H1 (cell line): ENCODE measurements around the gene CS. TPM values are rescaled to one million over a fixed set of nuclear protein-coding genes. Genes with fewer than 3 reads are reported as not detected.
A peak's percentile ranks its signal among the peaks of the same experiment; 100 is the strongest.

ENCODE experiments used
- CTCF ChIA-PET: fragments of 300-600 bp; sonication (Branson Sonifier 250); formaldehyde crosslinking; loops from one replicate; lab custom pipeline; 2021; ENCODE audit not compliant: partially characterized antibody; lab: Charles Lee
- POLR2A ChIA-PET: fragments of 300-600 bp; sonication (Branson Sonifier 250); formaldehyde crosslinking; loops from one replicate; lab custom pipeline; 2021; ENCODE audit warnings: inconsistent platforms; ENCODE audit not compliant: partially characterized antibody; lab: Charles Lee
- DNase-seq, 2 experiments: peaks; one replicate each; pipeline versions ENCODE4 v3.0.0 to v3.0.0-alpha.2; 2010 to 2022; ENCODE audit warnings: low spot score in 2 of 2, low read depth in 1 of 2, mixed read lengths in 1 of 2
- FAIRE-seq: peaks from 2 replicates; lab custom pipeline; 2011; peaks lifted over from hg19 to GRCh38; lab: Jason Lieb, UNC
- H2AFZ ChIP-seq: 2 replicates; pipeline ENCODE4 v1.8.1; 2012; ENCODE audit warnings: low read length, inconsistent platforms
- H2AK5ac ChIP-seq: 2 replicates; pipeline ENCODE4 v1.6.1; 2013; ENCODE audit warnings: low read depth, low read length
- H2BK120ac ChIP-seq: replicated peaks from 2 replicates; pipeline ENCODE3; 2013; ENCODE audit warnings: low read depth, low read length, inconsistent platforms
- H2BK12ac ChIP-seq: 2 replicates; pipeline ENCODE4 v1.6.1; 2013; ENCODE audit warnings: low read depth, low read length
- H2BK15ac ChIP-seq: 2 replicates; pipeline ENCODE4 v1.6.1; 2013; ENCODE audit warnings: low read length
- H2BK20ac ChIP-seq: 2 replicates; pipeline ENCODE4 v1.6.1; 2013; ENCODE audit warnings: low read length
- H2BK5ac ChIP-seq: 2 replicates; pipeline ENCODE4 v1.6.1; 2013; ENCODE audit warnings: low read depth, low read length
- H3K14ac ChIP-seq: 2 replicates; pipeline ENCODE4 v1.6.1; 2013; ENCODE audit warnings: inconsistent platforms; ENCODE audit not compliant: insufficient read length
- H3K18ac ChIP-seq: 2 replicates; pipeline ENCODE4 v1.6.1; 2013; ENCODE audit warnings: low read length; ENCODE audit errors: extremely low read depth
- H3K23ac ChIP-seq: 2 replicates; pipeline ENCODE4 v1.6.1; 2013; ENCODE audit warnings: inconsistent platforms; ENCODE audit not compliant: insufficient read length
- H3K23me2 ChIP-seq: 2 replicates; pipeline ENCODE4 v1.6.1; 2013; ENCODE audit warnings: low read depth, low read length
- H3K27ac ChIP-seq: 2 replicates; pipeline ENCODE4 v1.6.1; 2011; ENCODE audit warnings: low read depth, low read length, inconsistent platforms
- H3K27me3 ChIP-seq, 4 experiments: replicated peaks in 1 of 4; 1 replicate in 1 of 4; 2 replicates in 3 of 4; pipeline versions ENCODE4 v1.6.1 to v1.8.1; 2011 to 2013; ENCODE audit warnings: low read length in 3 of 4, mild to moderate bottlenecking in 3 of 4, inconsistent platforms in 2 of 4, mixed read lengths in 2 of 4, moderate library complexity in 1 of 4; ENCODE audit not compliant: control insufficient read depth in 3 of 4, insufficient read depth in 3 of 4; ENCODE audit errors: extremely low read depth in 1 of 4
- H3K36me3 ChIP-seq, 4 experiments: 2 replicates each; pipeline versions ENCODE4 v1.6.1 to v1.8.1; 2011 to 2013; ENCODE audit warnings: mild to moderate bottlenecking in 4 of 4, low read length in 3 of 4, moderate library complexity in 2 of 4, control low read depth in 1 of 4, inconsistent platforms in 1 of 4; ENCODE audit not compliant: insufficient read depth in 4 of 4, control insufficient read depth in 2 of 4
- H3K4ac ChIP-seq: replicated peaks from 2 replicates; pipeline ENCODE3; 2013; ENCODE audit warnings: low read length, low read depth, mixed read lengths, inconsistent platforms; ENCODE audit not compliant: insufficient read length
- H3K4me1 ChIP-seq, 4 experiments: replicated peaks in 1 of 4; 1 replicate in 1 of 4; 2 replicates in 3 of 4; pipeline versions ENCODE4 v1.6.1 to v1.8.1; 2011 to 2013; ENCODE audit warnings: low read length in 3 of 4, inconsistent platforms in 2 of 4, mixed read lengths in 1 of 4; ENCODE audit not compliant: insufficient read depth in 4 of 4, control insufficient read depth in 3 of 4
- H3K4me2 ChIP-seq, 2 experiments: 2 replicates each; pipeline versions ENCODE4 v1.6.1 to v1.8.1; 2011 to 2013; ENCODE audit warnings: low read depth in 2 of 2, low read length in 2 of 2, control low read depth in 1 of 2, inconsistent platforms in 1 of 2, mild to moderate bottlenecking in 1 of 2; ENCODE audit not compliant: insufficient read depth in 1 of 2
- H3K4me3 ChIP-seq, 4 experiments: fragments of 200-600, 300-600 bp in 1 of 4; sonication (generic), shearing (Covaris generic), sonication (Bioruptor Twin) in 1 of 4; 2 replicates each; pipeline versions ENCODE4 v1.5.1 to v1.8.1; 2011 to 2016; ENCODE audit warnings: low read length in 4 of 4, low read depth in 3 of 4, control low read depth in 2 of 4, inconsistent platforms in 2 of 4, mild to moderate bottlenecking in 2 of 4, mixed read lengths in 1 of 4, moderate library complexity in 1 of 4; ENCODE audit not compliant: insufficient read depth in 2 of 4; ENCODE audit errors: extremely low read depth in 1 of 4
- H3K56ac ChIP-seq: replicated peaks from 2 replicates; pipeline ENCODE3; 2013; ENCODE audit warnings: low read depth, mild to moderate bottlenecking, mixed read lengths, low read length, inconsistent platforms; ENCODE audit not compliant: insufficient read length
- H3K79me1 ChIP-seq: 2 replicates; pipeline ENCODE4 v1.6.1; 2013; ENCODE audit warnings: low read depth, low read length, control low read depth
- H3K79me2 ChIP-seq, 2 experiments: 2 replicates each; pipeline versions ENCODE4 v1.6.1 to v1.8.1; 2012 to 2013; ENCODE audit warnings: low read length in 2 of 2, mild to moderate bottlenecking in 2 of 2, inconsistent platforms in 1 of 2; ENCODE audit not compliant: insufficient read depth in 2 of 2, control insufficient read depth in 1 of 2
- H3K9ac ChIP-seq, 4 experiments: replicated peaks in 1 of 4; 1 replicate in 1 of 4; 2 replicates in 3 of 4; pipeline versions ENCODE4 v1.6.1 to v1.8.1; 2011 to 2013; ENCODE audit warnings: low read depth in 3 of 4, low read length in 3 of 4, control low read depth in 2 of 4, mild to moderate bottlenecking in 2 of 4, moderate library complexity in 2 of 4, inconsistent platforms in 1 of 4; ENCODE audit errors: extremely low read depth in 1 of 4
- H3K9me3 ChIP-seq, 2 experiments: 2 replicates each; pipeline versions ENCODE4 v1.6.1 to v1.8.1; 2012 to 2013; ENCODE audit warnings: mild to moderate bottlenecking in 2 of 2, moderate library complexity in 2 of 2, control low read depth in 1 of 2, inconsistent platforms in 1 of 2, low read depth in 1 of 2, low read length in 1 of 2, mixed read lengths in 1 of 2; ENCODE audit not compliant: insufficient read depth in 2 of 2
- H4K20me1 ChIP-seq, 2 experiments: replicated peaks in 1 of 2; 2 replicates each; pipeline versions ENCODE3 to v1.8.1; 2011 to 2013; ENCODE audit warnings: inconsistent platforms in 2 of 2, low read length in 2 of 2, mild to moderate bottlenecking in 1 of 2; ENCODE audit not compliant: insufficient read depth in 2 of 2, control insufficient read depth in 1 of 2
- H4K5ac ChIP-seq: 2 replicates; pipeline ENCODE4 v1.6.1; 2013; ENCODE audit warnings: low read length, low read depth, mixed read lengths, inconsistent platforms; ENCODE audit not compliant: insufficient read length
- H4K8ac ChIP-seq: 2 replicates; pipeline ENCODE4 v1.8.0; 2013; ENCODE audit warnings: mild to moderate bottlenecking, moderate library complexity, low read length, inconsistent platforms; ENCODE audit not compliant: insufficient read depth; ENCODE audit errors: extremely low read depth
- H4K91ac ChIP-seq: replicated peaks from 2 replicates; pipeline ENCODE3; 2013; ENCODE audit warnings: low read length, mixed read lengths, inconsistent platforms; ENCODE audit not compliant: insufficient read length
- BACH1 ChIP-seq: IDR thresholded peaks from 2 replicates; pipeline ENCODE4 v1.6.1; 2012; ENCODE audit warnings: low read length, improper control_type of control experiment
- BRCA1 ChIP-seq: IDR thresholded peaks from 2 replicates; pipeline ENCODE4 v1.6.1; 2012; ENCODE audit warnings: low read depth, low read length, improper control_type of control experiment
- CBX8 ChIP-seq: fragments of 300-800, 300-1000 bp; sonication (generic); IDR thresholded peaks from 2 replicates; pipeline ENCODE4 v1.7.1; 2016; ENCODE audit warnings: low read depth, low read length, borderline replicate concordance
- E2F6 ChIP-seq: IDR thresholded peaks from 2 replicates; pipeline ENCODE4 v1.6.1; 2012; ENCODE audit warnings: inconsistent platforms
- EZH2 ChIP-seq: fragments of 200-600 bp; sonication (generic); IDR thresholded peaks from 2 replicates; pipeline ENCODE4 v1.7.1; 2012; ENCODE audit warnings: low read depth, mild to moderate bottlenecking, moderate library complexity, low read length, inconsistent platforms; ENCODE audit not compliant: severe bottlenecking
- FOSL1 ChIP-seq: IDR thresholded peaks from 2 replicates; pipeline ENCODE4 v1.6.1; 2011; ENCODE audit warnings: mild to moderate bottlenecking, low read depth, low read length, moderate library complexity; ENCODE audit not compliant: insufficient read depth
- HDAC2 ChIP-seq, 2 experiments: fragments of 300-600 bp in 1 of 2; sonication (generic) in 1 of 2; IDR thresholded peaks; 2 replicates each; pipeline ENCODE4 v1.6.1; 2011 to 2012; ENCODE audit warnings: low read depth in 2 of 2, low read length in 2 of 2, mild to moderate bottlenecking in 2 of 2, moderate library complexity in 2 of 2, borderline replicate concordance in 1 of 2, inconsistent platforms in 1 of 2
- PHF8 ChIP-seq: fragments of 200-600 bp; sonication (generic); conservative IDR thresholded peaks from 2 replicates; pipeline ENCODE4 v1.7.1; 2012; ENCODE audit warnings: low read depth, mild to moderate bottlenecking, inconsistent platforms, low read length, moderate library complexity
- POU5F1 ChIP-seq: IDR thresholded peaks from 2 replicates; pipeline ENCODE4 v1.6.1; 2011; ENCODE audit warnings: low read depth, mild to moderate bottlenecking, low read length, moderate library complexity
- SP4 ChIP-seq: IDR thresholded peaks from 2 replicates; pipeline ENCODE4 v1.6.1; 2012; ENCODE audit warnings: low read length, inconsistent platforms
- TAF1 ChIP-seq: IDR thresholded peaks from 2 replicates; pipeline ENCODE4 v1.6.1; 2011; ENCODE audit warnings: mild to moderate bottlenecking, low read depth, low read length
- TBP ChIP-seq: IDR thresholded peaks from 2 replicates; pipeline ENCODE4 v1.6.1; 2011; ENCODE audit warnings: low read depth, low read length, improper control_type of control experiment
- YY1 ChIP-seq: IDR thresholded peaks from 2 replicates; pipeline ENCODE4 v1.6.1; 2011; ENCODE audit warnings: low read depth, mild to moderate bottlenecking, low read length
- WGBS, 2 experiments: shearing (Covaris generic) in 1 of 2; methylation state at CpG; one replicate each; pipeline versions ENCODE4 v1.1.6 to v1.1.7; 2013 to 2015; ENCODE audit warnings: low lambda C conversion rate in 2 of 2, mixed read lengths in 2 of 2, inconsistent platforms in 1 of 2, low coverage in 1 of 2, missing lambda C conversion rate in 1 of 2; ENCODE audit not compliant: insufficient replicate concordance in 2 of 2, insufficient coverage in 1 of 2, insufficient read length in 1 of 2; ENCODE audit errors: extremely low coverage in 1 of 2, missing lambda C conversion rate in 1 of 2; 5-methylcytosine and 5-hydroxymethylcytosine counted together
- polyA plus RNA-seq, 7 experiments: library from polyadenylated mRNA; depleted of rRNA in 3 of 7; stranded (reverse) in 5 of 7; unstranded in 2 of 7; fragments of >200 nt in 5 of 7; fragments of 200-250 nt in 2 of 7; gene quantifications; 1 replicate in 5 of 7; 2 replicates in 1 of 7; 4 replicates in 1 of 7; pipeline versions ENCODE4 v1.2.1 to v1.2.3, GENCODE V29; 2011 to 2013; ENCODE audit warnings: missing spikeins in 2 of 7, mixed read lengths in 2 of 7
- total RNA-seq: library from RNA; stranded (reverse); fragmentation: NEBNext Ultra II Directional; extraction: Animal tissue kit (Norgen Biotek cat#: 25700); gene quantifications from 2 replicates; pipeline ENCODE4 v1.2.1, GENCODE V29; 2021

CS gene
- total and polyA plus RNA-seq, 2 of the 8 experiments (the other 6 are each of a cell fraction or from before 2014, with no cell fraction given) = 96.6 to 238 TPM

DNA sequence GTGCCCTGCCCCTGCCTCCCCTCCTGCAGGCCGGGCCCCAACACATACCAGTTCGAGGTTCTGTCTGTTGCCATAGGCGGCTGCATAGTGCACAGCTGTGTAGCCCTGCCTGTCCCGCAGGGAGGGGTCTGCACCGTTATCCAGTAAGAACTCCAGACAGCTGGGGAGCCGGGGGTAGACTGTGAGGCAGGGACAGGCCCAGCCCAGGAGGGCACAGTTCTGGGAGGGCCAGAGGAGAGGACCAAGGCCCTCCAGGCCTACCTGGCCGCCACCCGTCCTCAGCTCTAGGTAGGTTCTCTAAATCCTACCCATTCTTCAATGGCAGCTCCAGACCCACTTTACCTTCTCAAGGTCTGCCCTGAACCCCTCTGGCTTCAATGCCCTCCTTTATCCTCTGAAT, 51.4 kb downstream of the CS start:
- CTCF ChIA-PET = interaction anchor here (0.9 to 4.5 kb wide), 7 partner anchors 9 to 58 kb away, joined by 3 to 33 read pairs (median 3); partner anchors contain the start of genes ANKRD52, RNF41 and SMARCC2
- FAIRE-seq = no peak
- peaks cover 42 to 78% (median 70%) of the 10 kb centered on the region in 4 experiments for H3K36me3 ChIP-seq

More for the DNA sequence above, 51.4 kb downstream of the CS start:
- Histone ChIP-seq H2BK5ac (0 out of 2 replicates have a peak overlapping the region, but pooled peaks have one; percentile 5), H4K20me1 (peaks cover 0 to 6% of the 10 kb centered on the region in 2 experiments), H4K5ac (no peak overlapping the region), H3K18ac (no peak overlapping the region), H2BK20ac (no peak overlapping the region), H2BK120ac (no peak overlapping the region), H3K4me2 (no peak overlapping the region), H3K9me3 (no peaks in the 10 kb centered on the region), H3K27ac (no peak overlapping the region), H2BK15ac (no peak overlapping the region), H3K23me2 (no peaks in the 10 kb centered on the region), H3K14ac (no peak overlapping the region), H4K91ac (no peak overlapping the region), H3K27me3 (no peaks in the 10 kb centered on the region), H3K4me1 (no peaks in the 10 kb centered on the region), H3K79me1 (no peaks in the 10 kb centered on the region), H3K79me2 (no peaks in the 10 kb centered on the region), H2AK5ac (no peak overlapping the region), H4K8ac (no peak overlapping the region), H3K9ac (no peak overlapping the region), H2BK12ac (no peak overlapping the region), H3K56ac (no peak overlapping the region), H3K4me3 (no peak overlapping the region), H3K4ac (no peak overlapping the region), H2AFZ (no peak overlapping the region), H3K23ac (no peak overlapping the region)
- WGBS, 2 experiments = 97% methylated on average over 8 of the region's 8 CpGs; no CpG with 5 or more reads in 1 of the 2 experiments
- POLR2A ChIA-PET = interaction anchor here (0.5 to 5.6 kb wide), 11 partner anchors 8 to 169 kb away, joined by 3 to 26 read pairs (median 5); partner anchors contain the start of genes ANKRD52, ERBB3 and MYL6
- DNase-seq = no peak
- TF ChIP-seq E2F6 = no peak
- TF ChIP-seq YY1 = no peak
- TF ChIP-seq POU5F1 = no peak
- TF ChIP-seq CBX8 = no peak
- TF ChIP-seq EZH2 = no peak
- TF ChIP-seq BACH1 = no peak
- TF ChIP-seq PHF8 = no peak
- no peak for TF ChIP-seq TAF1
- no peak for TF ChIP-seq SP4
- TF ChIP-seq TBP = no peak
- no peak for TF ChIP-seq FOSL1
- TF ChIP-seq BRCA1 = no peak
- TF ChIP-seq HDAC2 (IDR thresholded peaks at IDR 0.05; ENCODE audit: borderline replicate concordance in 1 of 2, low read depth in 2 of 2, low read length in 2 of 2) = no peak
